PC-3 (cell line): ENCODE results near the gene NFIC.

Source experiments
- EZH2phosphoT487 ChIP-seq: fragments of 300-600 bp; sonication (generic); IDR thresholded peaks from 2 replicates; pipeline ENCODE4 v1.6.1; 2018; ENCODE audit warnings: mild to moderate bottlenecking, antibody characterized with exemption, low read length, borderline replicate concordance
- TF ChIP-seq, protein P1 (sequence below): fragments of 300-600 bp; sonication (generic); conservative IDR thresholded peaks from 2 replicates; pipeline ENCODE4 v1.5.1; 2017; ENCODE audit warnings: antibody characterized with exemption, low read depth, mild to moderate bottlenecking, low read length

DNA sequence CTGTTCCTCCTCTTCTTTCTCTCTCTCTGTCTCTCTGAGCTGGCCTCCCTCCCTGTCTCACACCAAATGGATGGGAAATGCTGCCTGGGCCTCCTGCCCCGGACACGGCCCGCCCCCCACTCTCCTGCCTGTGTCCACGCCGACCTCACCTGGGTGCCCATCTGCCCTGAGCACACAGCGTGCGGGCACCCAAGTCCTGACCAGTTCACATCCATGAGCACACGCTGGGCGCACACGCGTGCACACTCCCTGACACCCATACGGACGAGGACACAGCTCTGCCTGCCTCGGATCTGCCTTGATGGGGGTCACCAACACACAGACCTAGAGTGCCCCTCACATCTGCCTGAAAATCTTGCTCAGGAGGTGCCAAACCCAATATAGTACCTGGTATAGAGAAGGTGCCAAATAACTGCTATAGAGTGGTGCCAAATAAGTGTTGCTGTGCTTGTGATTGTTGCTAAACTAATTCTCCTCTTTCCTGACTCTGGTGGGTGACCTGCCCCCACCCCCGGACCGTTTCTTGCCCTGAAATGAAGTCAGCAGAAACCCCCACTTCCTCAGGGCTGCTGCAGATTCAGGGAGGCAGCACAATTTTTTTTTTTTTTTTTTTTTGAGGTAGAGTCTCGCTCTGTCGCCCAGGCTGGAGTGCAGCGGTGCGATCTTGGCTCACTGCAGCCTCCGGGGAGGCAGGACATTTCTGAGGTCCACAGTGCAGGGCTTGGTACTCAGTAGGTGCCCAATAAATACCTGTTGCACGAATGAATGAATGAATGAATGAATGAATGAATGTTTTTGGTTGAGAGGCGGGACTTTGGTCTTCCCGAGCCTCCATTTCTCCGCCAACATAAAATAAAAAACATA is 4.6 kb downstream of the NFIC start:
- TF ChIP-seq, protein P1, sequence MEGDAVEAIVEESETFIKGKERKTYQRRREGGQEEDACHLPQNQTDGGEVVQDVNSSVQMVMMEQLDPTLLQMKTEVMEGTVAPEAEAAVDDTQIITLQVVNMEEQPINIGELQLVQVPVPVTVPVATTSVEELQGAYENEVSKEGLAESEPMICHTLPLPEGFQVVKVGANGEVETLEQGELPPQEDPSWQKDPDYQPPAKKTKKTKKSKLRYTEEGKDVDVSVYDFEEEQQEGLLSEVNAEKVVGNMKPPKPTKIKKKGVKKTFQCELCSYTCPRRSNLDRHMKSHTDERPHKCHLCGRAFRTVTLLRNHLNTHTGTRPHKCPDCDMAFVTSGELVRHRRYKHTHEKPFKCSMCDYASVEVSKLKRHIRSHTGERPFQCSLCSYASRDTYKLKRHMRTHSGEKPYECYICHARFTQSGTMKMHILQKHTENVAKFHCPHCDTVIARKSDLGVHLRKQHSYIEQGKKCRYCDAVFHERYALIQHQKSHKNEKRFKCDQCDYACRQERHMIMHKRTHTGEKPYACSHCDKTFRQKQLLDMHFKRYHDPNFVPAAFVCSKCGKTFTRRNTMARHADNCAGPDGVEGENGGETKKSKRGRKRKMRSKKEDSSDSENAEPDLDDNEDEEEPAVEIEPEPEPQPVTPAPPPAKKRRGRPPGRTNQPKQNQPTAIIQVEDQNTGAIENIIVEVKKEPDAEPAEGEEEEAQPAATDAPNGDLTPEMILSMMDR = no peak
- TF ChIP-seq EZH2phosphoT487 = no peak
